ENCODE results near the gene HEXB.

DNA sequence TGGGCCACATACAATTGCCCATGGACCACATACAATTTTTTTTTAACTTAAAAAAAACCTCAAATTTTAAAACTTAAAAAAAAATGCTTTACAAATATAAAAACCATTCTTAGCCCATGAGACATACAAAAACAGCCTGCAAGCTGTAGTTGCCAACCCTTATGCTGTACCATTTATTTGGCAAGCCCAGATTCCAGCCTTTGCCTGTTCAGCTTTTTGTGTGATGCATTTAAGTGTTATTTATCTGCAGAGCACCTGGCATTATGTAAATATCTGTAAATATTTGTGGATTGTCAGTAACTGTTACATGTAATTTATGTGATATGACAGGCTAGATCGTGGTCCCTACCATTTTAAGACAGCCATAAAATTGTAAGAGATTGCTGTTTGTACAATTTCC is 32.6 kb downstream of the HEXB start:
- TF ChIP-seq CTCF (IDR thresholded peaks at IDR 0.05) (no peak), POLR2A (IDR thresholded peaks at IDR 0.05) (no peak)

Measured in lower leg skin (tissue), 3 donors.